ENCODE measurements around the gene OR6Y1.

The OR6Y1 gene

DNA sequence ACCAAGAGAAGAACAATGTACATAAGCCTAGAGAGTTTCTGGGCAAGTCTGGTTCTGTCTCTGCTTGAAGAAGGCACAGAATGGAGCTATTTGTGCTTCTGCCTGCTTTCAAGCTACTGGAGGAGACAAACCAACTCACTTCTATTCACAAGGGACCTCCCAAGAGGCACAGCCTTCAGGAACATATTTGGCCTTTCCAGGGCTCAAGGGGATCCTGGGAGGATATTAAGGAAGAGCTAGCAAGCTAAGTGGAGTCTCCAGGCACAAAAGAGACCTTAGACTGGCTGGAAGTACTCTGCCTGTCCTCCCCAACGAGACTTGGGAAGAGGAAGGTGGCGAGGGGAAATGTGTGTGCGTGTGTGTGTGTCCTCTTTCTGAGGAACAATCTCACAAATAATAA lies at the start of gene OR6Y1:
Gene OR6Y1, minus strand, starts transcription at position 54 of the 400 bp plus-strand sequence. CDS start 6,300 bp downstream, outside the sequence.
- DNase-seq: no peak
- no peak for ATAC-seq

GRCh38 chr1:158600735-158601134 lies 46.5 kb upstream of the OR6Y1 start:
- no peak for ATAC-seq
- DNase-seq: no peak

DNA sequence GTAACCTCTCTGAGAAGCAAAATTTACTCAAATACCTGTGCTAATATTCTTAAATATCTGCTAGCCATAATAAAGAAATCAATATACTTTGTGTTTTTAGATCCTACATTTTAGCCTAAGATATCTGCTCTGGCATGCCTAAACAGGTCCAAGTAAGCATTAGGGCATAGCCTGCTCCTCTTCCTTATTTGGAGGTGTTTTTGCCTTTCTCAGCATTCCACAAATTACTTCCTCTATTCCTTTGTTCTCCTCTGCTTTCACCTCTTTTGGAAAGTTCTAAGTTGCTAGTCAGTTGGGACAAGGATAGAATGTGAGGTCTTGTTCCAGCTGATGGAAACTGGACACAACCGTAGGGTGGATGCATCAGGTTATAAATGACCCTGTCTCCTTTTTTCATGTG lies 32.7 kb upstream of the OR6Y1 start:
- DNase-seq (no peak), ATAC-seq (no peak)

DNA sequence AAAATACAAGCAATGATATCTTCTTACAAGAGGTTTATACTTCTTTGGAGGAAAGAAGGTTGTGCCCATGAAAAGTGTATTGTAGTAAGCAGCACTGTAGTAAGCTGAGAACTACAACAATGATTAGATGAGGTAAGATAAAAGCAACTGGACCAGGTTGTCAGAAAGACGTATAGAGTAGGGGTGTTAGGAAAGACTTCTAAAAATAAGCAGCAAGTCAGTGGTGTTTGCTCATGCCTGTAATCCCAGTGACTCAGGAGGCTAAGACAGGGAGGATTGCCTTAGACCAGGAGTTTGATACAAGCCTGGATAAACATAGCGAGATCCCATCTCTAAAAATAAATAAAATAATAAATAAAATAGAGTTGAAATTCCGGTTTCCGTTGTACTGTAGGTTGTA lies 29.8 kb upstream of the OR6Y1 start:
- ATAC-seq (no peak), DNase-seq (no peak)

GRCh38 chr1:158579733-158580132 lies 25.5 kb upstream of the OR6Y1 start, which contains the start of gene OR10X1:
OR10X1 (minus strand) TSS chr1:158579899; CDS start chr1:158579899, 0 bp downstream.
- no peak for DNase-seq
- ATAC-seq: no peak

DNA sequence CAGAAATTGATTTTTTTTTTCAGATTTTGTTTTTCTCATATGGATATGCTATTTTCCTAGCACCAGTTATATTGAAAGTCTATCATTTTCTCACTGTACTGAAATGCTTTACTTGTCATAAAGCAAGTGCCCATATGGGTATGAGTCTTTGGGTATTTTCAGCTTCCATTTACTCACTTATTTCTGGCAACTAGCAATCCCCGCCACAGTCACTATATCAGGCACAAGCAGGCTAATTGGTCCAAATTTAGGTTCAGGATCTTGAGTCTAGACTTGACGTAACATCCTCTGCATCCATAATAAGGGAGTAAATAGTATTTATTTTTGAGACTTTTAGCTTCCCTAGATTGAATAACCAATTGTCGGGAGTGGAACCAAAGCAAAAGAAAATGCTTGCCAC lies 23.4 kb upstream of the OR6Y1 start:
- DNase-seq (no peak), ATAC-seq (no peak)

DNA sequence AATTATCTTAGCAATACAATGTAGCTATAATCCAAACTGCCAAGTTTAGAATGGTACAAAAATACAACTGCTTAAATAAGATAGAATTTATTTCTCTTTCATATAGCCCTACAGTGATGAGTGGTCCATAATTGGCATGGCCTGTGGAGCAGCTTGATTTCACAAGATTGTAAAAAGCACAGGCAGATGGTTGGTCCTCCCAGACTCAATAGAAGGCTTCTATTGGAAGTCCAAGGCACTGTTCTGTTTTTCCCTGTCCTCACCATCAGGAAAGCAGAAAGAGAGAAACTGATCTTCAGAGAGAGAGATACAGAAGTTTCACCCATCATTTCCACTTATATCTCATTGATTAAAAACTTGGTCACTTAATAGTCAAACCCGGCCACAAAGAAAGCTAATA lies 18.0 kb upstream of the OR6Y1 start:
- DNase-seq (no peak), ATAC-seq (no peak)

- no peak for ATAC-seq
- DNase-seq: no peak
Observed at GRCh38 chr1:158570480-158570879, 16.3 kb upstream of the OR6Y1 start, which contains the start of gene OR6P1. OR6P1 (minus strand) TSS chr1:158570580; CDS start chr1:158563604, 6,976 bp downstream.

- ATAC-seq (no peak), DNase-seq (no peak)
Observed at GRCh38 chr1:158564608-158565007, 10.4 kb upstream of the OR6Y1 start.

- ATAC-seq: no peak
Observed at GRCh38 chr1:158563853-158564252, 9.6 kb upstream of the OR6Y1 start.

DNA sequence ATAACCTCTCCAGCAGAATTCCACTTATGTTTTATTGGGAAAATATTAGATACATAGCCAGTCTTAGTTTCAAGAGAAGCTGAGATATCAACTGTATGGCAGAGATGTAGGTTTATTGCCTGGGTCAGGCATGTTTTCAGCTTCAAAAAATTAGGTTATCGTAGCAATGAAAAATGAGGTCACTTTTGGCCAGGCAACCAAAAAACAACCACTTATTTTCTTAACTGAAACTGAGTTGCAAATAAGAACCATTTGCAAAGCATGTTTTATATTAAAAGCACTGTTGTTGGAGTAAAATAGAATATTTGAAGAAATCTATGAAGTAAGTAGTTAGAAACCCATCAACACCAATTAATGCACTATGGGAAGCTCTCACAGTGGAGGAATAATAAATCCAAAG lies 5.5 kb upstream of the OR6Y1 start:
- no peak for ATAC-seq
- no peak for DNase-seq

More at GRCh38 chr1:158563853-158564252, 9.6 kb upstream of the OR6Y1 start:
- no peak for DNase-seq

- DNase-seq: no peak
- ATAC-seq: no peak
Observed at GRCh38 chr1:158552296-158552695, 1.9 kb downstream of the OR6Y1 start.

- DNase-seq (no peak), ATAC-seq (no peak)
Observed at GRCh38 chr1:158547533-158547932, 6.7 kb downstream of the OR6Y1 start.

DNA sequence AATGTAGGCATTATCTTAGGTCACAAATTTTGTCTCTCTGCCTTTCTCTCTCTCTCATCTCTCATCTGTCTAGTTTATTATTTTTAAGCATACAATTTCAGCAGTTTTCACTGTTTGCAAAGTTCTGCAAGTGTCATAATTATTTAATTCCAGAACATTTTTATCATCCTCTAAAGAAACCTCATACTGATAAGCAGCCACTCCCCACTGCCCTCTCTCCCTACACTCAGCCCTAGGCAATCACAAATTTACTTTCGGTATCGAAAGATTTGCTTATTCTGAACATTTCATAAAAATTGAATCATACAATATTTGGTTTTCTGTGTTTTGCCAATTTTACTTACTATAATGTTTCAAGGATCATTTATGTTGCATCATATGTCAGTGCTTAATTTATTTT lies 16.6 kb downstream of the OR6Y1 start:
- ATAC-seq: no peak
- DNase-seq: no peak

DNA sequence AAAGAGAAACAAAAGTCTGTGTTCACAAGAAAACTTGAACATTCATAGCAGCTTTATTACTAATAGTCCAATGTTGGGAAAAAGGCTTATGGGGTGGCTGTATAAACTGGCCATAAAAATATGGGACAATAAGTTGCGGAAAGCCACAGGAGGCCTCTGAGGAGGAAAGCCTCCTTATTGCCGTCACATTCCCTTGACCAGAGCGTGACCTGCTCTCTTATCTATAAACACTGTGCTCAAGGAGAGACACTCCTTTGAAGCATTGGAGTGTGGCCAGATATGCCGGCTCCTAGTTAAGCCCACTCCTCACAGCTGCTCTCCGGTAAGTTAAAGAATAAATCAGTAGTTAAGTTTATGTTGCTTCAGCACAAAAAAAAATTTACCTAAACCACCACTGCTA lies 19.7 kb downstream of the OR6Y1 start:
- ATAC-seq (no peak), DNase-seq (no peak)

DNA sequence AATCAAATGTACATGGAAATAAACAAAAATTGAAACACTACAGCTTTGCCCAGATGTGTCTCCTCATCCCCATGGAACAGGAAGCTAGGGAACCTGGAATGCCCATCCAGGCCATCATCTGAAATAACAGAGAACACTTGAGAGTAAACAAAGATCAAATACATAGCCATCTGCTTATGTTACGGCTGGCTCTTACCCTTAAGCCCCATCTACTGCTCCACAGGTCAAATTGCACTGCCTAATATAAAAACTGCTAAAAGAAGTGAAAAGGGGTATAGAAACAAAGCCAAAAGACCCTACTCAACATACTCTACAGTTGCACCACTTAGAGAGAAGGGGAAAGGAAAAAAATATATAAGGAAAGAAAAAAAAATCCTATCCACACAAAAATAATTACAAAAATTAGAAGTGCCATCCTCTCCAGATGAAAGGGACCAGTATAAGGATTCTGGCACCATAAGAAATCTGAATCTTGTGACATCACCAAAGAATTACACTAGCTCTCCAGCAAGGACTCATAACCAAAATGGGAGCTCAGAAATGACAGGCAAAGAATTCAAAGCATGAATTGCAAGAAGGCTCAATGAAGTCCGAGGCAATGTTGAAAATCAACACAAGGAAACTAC lies 26.9 kb downstream of the OR6Y1 start:
- DNase-seq: no peak
- no peak for ATAC-seq

DNA sequence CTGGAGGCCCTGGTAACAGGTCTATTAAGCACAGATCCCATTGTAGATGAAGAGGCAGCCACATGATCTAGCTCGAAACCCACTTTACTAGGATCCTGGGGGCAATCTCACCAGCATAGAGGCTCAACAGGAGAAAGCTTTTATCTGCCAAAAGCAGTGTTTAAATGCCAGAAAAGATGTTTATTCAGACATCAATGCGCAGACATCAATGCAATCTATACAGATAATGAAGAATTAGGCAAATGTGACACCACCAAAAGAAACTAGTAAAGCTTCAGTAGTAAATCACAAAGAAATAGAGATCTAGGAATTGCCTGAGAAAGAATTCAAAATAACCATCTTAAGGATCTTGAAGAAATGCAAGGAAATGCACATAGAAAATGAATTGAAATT lies 32.5 kb downstream of the OR6Y1 start:
- ATAC-seq (no peak), DNase-seq (no peak)

DNA sequence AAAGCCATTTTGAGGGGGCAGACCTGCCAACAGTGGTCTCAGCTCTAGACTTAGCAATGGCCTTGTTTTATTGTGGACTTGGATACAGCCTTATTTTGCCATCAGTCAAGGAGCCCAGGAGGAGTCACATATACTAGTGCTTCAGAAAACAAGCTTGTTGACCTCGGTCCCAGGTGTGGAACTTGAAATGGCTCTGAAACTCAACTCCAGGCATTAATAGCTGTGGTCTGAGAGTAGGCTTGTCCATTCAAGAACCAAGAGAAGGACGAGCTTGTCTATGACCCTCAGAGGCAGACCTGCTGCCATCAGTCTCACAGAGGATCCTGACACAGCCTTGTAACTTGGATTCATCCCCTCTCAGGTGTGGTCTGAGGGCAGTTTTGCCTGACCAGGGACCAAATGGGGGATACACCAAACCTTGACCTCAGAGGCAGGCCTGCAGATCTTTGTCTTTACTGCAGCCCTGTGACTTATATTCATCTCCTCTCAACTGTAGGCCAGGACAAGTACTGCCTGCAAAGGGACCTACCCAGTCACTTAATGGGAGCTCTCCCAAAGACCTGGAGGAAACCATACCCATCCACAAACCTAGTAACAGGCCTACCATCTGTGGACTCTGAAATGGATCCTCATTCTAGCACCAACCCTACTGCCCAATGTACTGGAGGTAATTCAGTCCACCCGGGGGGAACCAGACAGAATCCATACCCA lies 33.1 kb downstream of the OR6Y1 start:
- ATAC-seq: no peak
- DNase-seq: no peak

DNA sequence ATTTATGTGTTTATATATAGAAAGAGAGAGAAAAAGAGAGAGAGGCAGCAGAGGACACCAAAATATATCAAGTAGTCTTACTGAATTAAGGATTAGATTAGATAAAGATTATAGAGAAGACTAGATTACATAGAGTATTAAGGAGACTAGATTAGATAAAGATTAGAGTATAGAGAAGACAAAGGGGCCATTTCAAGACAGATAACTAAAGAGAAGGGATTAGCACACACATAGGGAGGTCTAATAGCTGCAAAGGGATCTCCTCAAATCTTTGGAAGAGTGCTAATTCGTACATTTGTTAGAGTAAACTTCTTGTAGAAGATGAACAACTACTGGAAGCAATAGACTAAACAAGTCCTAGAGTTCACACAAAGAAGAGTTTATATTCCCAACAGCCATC lies 34.2 kb downstream of the OR6Y1 start:
- ATAC-seq: no peak
- no peak for DNase-seq

- DNase-seq (no peak), ATAC-seq (no peak)
Observed at GRCh38 chr1:158516966-158517365, 37.2 kb downstream of the OR6Y1 start.

DNA sequence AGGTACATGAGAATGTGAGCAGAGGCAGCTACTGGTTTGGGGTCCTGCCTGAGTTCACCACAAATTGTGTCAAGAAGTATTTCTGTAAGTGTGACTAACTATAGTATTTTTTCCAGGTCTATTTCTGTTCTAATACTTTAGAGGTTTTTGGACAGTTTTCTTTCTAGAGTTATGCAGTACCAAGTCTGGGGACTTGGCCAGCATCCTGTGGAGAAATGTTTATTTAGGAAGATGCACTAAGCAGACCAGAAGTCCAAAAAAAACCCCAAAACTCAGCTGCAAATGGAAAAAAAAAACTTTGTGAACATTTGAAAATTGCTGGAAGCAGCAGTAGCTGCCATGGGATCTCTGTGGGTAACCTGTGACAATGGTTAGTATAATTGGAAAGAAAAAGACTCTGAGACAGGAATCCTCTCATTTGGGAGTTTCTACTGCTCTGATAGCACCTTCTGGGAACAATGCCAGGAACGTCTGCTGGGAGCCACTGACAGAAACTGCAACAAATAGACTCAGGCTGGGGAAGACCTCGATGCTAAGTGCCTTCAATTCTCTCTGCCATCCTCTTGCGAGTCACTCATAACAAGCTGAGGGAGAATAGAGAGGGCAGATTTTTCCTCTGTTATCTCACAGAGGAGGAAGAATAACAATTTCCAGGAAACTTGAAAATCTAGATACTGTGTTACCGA lies 44.6 kb downstream of the OR6Y1 start:
- ATAC-seq (no peak), DNase-seq (no peak)

GRCh38 chr1:158507511-158507910 lies 46.7 kb downstream of the OR6Y1 start:
- DNase-seq: no peak
- ATAC-seq: no peak

- DNase-seq (peak; percentile 40), ATAC-seq (no peak)
Observed at GRCh38 chr1:158506369-158506987, 47.7 kb downstream of the OR6Y1 start.

Data from stimulated activated naive CD8-positive, alpha-beta T cell treated with anti-CD3 and anti-CD28 coated beads, Interleukin-15, Interleukin-2, amounts not matched to agents 100 U/mL and 50 U/mL, for 24 hours (primary cell).